Measurements from ENCODE around the gene HDAC6.

- TF ChIP-seq CTCF (conservative IDR thresholded peaks at IDR 0.05) (no peak), EZH2 (IDR thresholded peaks at IDR 0.05; ENCODE audit: low read depth) (no peak)
Measured at GRCh38 chrX:48852857-48853256, 51.0 kb downstream of the HDAC6 start.
